ENCODE measurements around the gene NTM.
A peak's percentile ranks its signal among the peaks of the same experiment; 100 is the strongest.

NTM gene

DNA sequence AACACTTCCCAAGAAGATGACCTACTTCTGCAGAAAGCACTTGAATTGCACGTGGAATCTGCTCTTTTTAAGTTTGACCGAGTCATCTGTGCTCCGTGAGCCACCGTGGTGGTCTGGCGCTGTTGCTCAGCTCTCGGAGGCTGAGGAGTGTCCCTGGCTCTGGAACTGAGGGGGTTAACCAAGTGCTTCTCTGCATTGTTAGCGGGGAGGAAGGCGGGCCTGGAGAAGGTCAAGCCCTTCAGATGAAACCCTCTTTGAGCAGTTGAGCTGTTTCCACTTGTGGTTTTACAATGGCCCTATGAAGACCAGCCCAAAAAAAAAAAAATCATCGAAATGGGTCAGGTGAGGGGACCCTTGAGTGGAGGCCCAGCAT, 286.4 kb downstream of the NTM start:
- DNase-seq = no peak

DNA sequence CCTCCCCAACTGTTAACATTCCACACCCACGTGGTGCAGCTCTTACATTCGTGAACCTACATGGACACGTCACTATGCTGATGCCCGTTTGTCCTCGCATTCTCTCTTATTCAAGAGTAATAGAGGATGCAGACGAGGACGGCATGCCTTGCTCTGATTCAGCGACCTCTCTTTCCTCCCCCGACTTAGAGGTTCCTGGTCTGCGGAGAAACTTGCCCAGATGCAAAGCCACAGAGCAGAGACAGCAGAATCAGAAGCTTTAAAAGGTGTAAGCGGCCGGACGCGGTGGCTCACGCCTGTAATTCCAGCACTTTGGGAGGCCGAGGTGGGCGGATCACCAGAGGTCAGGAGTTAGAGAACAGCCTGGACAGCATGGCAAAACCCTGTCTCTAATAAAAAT, 288.0 kb downstream of the NTM start:
- no peak for DNase-seq

DNA sequence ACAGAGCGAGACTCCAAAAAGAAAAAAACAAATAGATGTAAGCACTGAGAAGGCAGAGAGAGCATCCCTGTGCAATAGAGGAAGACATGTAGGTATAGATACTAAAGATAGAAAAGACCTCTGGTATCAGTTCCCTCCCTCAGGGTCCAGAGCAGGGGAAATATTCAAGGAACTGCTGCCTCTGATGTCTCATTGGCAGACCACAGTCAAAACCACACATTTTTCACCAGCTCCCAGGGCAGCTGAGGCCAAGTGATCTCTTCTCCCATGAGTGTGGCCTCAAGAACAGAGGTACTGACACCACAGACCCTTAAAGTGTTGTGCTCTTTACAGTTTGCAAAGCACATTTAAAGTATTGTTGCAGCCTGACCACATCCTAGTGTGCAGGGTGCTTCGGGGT, 288.5 kb downstream of the NTM start:
- peak; percentile 64 for DNase-seq

DNA sequence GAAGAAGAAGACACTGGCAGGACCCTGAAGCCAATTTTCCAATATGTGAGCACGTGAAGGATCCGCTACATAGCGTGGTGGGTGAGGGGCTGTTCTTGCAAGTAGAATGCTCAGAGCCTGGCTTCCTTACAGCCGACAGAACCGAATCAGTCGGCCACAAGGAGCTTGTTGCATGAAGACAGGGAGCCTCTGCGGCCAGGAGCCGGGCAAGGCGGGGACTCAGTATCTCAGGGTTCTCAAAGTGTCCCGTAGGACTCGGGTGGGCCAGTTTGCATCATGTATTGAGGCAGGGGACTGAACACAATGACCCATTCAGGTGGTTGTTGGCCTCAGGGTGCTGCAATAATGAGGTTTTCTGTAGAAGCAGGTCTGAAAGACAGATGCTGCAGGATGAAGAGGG, 289.5 kb downstream of the NTM start:
- DNase-seq = no peak

DNA sequence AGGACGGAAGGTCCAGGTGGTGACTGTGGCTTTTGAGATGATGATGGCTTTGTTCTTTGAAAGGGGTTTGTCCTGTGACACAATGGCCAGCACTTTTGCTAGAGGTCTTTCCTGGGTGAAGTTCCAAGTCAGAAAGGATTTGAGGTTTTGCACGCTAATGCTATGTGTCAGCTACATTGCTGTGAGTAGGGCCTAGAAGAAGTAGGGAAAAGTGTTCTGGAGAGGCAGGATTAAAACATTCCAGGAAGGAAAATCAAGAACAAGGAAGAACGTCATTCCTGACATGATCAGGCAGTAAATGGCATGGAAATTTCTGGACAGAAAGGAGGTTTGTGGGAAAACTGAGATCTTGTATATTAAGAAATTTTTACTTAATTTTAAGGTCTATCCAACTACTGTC, 290.7 kb downstream of the NTM start:
- no peak for DNase-seq

DNA sequence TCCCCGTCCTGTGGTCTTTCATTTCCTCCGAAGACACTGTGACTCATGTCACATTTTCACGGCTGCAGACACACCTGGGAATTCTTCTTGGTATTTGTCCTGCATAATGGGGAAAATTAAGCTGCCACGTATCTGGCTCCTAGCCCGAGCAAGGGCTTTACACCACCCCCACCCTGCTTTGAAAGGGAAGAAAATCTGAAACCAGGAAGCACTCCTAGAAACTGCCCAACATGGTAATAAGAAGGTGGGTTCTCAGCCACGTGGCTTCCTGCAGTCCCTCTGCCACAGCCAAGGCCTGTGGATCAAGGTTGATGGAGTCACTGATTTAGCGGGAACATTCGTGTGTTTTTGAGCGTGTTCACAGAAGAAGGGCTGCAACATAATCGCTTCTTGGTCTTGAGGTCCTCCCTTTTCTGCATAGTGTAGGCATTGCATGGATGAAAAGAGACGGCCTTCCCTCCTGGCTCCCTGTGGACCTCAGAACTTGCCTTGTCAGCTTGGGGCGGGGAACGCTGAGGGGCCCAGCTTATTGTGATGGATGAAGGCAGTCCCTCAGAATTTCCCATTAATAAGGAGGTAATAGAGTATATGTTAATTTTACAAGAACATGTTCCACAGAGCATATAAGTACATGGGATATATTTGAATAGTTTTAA, 292.0 kb downstream of the NTM start:
- no peak for DNase-seq

DNA sequence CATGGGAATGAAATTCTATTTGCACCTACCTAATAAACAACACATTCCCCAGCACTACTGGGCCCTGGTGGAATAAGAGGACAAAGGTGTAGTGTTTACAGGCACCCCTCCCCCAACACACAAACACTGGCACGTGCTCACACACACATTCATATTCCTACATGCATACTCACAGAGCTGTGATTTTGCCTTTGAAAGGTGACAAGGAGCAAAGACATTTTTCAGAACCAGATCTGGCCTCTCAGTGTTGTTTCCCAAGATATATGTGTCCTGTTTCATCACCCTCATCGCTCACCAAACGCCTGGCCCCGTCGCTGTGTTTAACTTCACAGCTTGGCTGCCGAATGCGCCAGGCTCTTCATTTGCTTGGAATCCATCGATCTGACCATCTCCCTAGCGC, 292.6 kb downstream of the NTM start:
- no peak for DNase-seq

DNA sequence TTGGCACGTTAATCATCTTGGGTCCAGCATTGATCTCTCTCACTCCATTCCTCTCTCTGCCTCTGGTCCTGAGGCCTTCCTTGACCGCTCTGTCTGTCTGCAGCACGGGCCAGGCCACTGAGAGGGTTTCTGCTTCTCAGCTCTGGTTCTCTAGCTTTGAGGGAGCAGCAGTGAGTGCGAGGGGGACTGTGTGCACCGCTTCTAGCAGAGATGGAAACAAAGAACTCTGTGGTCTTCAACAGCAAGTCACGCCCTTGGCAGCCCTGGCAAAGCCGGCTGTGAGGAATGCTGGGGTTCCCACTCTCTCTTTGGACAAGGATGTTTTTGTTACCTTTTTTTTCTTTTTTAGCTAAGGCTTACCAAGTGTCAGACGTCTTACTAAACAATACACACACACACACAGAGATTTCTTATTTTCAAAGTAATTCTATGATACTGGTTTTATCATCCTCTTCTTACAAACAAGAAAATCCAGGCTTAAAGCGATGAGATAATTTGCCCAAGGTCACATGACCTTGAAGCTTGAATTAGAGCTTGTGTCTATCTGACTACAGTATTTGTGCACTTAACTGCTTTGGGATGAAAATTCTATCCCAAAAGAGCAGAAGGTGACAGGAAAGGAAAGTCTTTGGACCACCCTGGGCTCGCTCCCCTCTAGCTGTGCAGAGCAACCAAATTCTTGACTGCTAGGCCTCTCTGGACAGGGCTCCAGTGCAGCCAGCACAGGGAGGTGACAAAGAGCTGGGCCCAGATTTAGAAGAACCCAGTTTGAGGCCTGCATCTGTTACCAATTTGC, 293.2 kb downstream of the NTM start:
- DNase-seq = no peak

DNA sequence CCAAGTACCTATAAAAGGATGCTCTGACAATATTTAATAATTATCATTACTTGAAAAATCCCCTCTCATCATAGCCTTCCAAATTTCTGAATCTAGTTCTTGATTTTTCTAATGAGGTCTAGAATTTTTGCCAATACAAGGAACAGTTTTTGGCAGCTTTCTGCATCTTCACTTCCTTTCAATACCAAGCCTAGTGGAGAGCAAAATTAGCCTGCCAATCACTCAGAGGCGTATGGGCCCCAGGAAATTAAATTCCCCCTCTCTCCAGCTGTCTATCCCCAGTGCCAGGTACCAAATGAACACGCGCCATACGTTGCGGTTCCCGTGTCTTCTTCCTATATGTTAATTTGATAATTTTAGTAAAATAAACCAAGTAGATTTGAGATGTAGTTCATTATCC, 293.9 kb downstream of the NTM start:
- DNase-seq = no peak

DNA sequence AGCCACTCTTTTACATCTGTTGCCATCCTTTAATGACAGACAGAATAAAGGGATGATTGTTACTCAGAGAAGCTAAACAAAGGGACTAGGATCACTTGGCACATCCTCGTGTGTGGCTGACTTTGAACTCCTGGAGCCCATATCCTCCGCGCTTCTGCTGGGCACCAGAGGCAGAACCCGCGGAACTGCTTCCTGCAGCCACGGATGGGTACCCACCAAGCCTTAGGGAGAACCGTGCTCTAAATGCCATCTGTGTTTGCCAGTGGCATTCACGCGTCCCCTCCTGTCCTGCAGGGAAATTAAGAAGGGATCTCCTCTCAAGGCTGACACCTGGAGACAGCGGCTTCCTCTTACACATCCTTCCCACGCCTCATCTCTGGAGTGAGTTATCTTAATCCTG, 294.4 kb downstream of the NTM start:
- DNase-seq = no peak

DNA sequence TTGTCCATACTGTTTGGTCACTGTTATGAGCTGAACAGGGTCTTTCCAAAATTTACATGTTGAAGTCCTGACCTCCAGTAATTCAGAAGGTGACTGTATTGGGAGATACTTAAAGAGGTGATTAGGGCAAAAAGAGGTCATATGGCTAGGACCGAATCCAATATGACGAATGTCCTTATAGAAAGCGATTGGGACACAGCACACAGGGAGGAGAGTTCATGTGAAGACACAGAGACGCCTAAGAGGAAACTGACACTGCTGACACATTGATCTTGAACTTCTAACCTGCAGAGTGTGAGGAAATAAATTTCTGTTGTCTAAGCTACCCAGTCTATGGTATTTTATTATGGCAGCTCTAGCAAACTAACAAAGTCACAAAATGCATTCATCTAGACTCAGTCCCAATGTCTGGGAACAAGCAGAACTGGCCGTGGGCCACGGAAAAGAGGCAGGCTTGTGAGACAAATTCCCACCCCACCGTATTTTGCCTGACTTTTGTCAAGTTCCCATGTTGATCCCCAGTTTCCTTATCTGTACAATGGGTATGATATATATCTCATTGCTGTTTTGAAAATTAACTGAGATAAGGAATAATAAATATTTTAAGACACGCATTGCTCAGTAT, 295.0 kb downstream of the NTM start:
- no peak for DNase-seq

DNA sequence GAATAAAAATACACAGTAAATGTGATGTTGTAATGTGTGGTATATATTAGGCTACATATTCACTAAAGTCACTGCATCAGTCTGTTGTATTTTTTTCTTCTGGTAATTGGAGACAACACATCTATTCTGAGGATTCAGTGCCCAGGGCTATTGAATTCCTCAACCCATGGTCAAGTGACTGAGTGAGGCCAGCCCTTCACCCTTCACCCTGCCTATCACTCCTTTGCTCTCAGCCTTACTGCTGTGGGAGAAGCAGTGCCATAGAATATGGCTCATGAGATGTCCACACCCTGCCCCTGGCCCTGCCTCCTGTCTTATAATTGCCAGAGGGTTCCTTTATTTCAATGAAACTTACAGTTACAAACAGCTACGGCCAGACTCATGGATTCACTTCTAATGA, 295.6 kb downstream of the NTM start:
- no peak for DNase-seq

DNA sequence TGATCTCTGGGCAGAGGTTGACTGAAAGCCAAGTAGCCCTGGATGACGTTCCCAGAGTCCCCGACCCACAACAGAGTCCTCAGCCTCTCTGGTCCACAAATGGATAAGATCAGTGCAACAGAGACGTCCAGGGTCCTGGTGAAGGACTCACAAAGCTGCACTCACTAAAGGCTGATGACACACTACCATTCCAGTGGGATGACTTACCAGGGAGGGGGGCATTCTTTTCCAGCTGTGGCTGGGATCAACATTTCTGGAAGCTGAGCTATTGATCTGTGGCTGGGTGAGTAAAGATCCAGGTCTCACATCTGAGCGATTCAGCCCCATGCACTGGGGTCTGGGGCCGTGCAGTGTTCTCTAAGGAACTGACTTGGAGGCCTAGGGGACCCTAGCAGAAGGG, 296.2 kb downstream of the NTM start:
- DNase-seq = no peak

DNA sequence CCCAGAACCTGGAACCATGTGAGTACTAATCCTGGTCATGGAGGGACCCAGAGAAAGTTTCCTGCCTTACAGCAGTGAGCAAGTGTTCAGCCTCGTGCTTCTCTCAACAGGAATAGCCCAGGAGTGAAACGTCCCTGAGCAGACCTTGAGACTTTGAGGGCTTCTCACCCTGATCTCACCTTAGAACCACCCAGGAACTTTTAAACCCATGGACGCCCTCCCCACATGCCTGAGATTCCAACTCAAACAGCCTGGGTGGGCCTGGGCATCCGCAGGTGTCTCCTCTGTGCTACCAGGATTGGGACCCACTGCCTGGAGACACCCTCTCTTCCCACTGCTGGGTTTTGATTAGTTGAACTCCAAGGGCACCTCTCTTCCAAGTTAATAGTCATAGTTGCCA, 297.2 kb downstream of the NTM start:
- no peak for DNase-seq

DNA sequence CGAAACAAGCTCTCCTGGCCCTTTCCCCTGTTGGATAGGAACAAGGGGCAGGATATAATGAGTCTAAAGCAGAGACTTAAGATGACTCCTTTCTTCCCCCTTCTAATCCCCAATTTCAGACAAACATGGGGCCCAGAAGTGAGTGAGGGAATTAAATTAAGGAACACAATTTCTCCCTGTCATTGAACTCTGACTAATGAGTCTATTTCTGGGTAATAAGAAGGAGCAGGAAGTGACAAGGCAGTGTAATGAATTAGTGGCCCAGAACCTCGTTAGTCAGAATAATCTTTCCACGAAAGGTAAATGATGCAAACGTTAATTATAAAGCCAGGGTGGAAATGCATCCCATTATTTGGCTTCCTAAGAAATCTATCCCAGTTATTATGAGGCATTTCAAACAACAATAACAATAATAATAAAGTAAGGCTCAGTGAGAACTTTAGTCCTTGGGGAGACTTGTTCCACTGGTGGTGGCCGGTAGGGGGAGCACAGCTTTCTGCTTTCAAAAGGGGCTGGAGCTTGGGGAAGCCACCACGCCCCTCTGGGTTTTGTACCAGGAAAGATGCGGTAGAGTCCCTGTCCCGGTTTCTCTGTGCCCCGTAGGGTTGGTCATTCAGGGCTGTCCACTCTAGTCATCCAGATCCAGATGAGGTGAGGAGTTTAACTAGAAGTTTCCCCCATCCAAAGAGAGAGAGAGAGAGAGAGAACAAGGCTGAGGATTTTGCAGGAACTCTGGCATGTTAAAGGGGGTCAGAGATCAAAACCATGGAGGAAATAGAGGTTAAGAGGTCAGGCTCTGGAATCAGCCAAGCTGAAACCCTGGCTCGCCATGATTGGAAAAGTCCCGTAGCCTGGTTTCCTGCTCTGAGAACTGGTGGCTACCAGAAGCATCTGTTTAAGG, 298.3 kb downstream of the NTM start:
- DNase-seq = peak; percentile 37

DNA sequence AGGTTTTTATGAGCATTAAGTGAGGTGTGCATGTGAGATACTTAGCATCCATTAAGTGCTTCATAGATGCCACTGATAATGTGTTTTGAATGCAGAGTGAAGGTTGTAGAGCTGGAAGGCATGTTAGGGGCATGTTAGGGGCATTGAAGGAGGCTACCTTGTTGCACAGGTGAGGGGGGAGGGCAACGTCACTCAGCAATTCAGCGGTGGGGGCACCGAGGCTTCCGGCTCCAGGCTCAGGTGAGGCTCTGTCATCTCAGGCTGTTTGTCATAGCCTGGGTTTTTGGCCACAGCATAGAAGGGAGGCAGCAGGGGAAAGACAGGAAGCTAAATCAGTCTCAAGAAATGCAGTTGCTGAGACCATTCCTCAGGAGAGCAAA, 299.0 kb downstream of the NTM start:
- DNase-seq = no peak

DNA sequence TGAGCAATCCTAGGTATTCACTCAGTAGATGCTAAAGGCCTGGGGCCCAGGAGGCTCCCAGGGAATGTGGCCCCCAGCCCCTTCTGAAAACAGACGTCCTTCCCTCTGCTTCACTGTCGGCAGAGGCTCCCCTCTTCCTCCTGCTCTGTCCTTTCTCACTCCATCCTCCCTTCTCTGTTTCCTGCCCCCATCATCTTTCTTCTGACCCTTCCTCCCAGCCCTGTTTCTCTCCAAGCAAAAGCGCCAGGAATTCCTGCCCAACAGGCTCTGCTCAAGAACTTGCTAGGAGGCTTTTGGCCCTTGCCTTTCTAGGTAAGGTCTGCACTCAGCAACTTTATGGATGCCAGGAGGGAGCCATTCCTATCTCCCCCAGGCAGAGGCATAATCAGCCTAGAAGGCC, 300.5 kb downstream of the NTM start:
- no peak for DNase-seq

DNA sequence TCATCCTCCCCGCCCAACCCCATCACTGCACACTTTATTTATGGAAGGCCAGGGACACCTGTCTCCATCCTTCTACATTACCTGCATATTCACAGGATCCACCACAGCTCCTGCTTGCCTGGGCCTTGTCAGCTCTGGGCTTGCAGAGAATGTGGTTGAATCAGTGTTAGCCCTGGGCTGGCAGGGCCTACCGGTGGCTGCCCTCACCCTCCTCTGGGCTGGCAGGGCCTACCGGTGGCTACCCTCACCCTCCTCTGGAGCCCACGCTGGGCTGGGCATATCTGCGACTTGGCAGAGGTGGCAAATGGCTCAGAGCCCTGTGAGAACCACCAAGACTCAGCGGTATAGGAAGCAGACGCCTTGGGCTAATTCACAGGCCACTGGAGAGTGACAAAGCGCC, 300.9 kb downstream of the NTM start:
- no peak for DNase-seq

DNA sequence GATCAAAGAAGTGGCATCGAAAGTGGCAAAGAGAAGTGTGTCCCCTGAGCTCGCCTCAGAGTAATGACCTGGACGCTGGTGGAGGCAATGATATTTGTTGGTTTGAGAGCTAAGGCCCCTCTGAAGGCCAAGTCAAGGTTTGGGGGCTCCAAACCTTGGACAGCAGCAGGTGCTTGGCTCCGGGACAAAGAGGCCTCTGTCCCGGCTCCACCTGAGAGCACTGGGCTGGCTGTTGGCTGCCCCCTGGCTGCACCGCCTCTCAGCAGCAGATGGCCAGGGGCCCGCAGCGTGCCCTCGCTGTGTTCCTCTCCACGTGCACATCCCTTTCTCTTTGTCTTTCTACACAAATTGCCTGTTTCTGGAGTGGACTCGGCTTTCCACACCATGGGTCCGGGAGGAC, 301.3 kb downstream of the NTM start:
- DNase-seq = no peak

DNA sequence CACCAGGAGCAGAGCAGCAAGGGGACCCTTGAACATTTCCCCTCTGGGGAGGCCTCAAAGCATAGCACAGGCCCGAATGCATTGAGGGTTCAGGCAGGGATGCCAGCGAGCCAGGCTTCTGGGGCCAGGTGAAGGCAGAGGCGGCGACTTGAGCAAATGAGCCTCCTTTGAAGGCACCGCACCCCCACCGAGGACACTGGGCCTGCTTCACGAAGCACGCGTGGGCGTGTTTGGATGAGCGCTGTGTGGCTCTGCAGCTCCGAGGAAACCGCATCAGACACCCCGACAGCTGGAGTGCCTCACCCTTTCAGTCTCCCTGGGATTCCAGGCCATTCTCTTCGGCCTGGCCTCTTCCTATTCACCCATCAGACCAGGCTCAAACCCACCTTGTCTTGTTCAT, 301.8 kb downstream of the NTM start:
- no peak for DNase-seq

DNA sequence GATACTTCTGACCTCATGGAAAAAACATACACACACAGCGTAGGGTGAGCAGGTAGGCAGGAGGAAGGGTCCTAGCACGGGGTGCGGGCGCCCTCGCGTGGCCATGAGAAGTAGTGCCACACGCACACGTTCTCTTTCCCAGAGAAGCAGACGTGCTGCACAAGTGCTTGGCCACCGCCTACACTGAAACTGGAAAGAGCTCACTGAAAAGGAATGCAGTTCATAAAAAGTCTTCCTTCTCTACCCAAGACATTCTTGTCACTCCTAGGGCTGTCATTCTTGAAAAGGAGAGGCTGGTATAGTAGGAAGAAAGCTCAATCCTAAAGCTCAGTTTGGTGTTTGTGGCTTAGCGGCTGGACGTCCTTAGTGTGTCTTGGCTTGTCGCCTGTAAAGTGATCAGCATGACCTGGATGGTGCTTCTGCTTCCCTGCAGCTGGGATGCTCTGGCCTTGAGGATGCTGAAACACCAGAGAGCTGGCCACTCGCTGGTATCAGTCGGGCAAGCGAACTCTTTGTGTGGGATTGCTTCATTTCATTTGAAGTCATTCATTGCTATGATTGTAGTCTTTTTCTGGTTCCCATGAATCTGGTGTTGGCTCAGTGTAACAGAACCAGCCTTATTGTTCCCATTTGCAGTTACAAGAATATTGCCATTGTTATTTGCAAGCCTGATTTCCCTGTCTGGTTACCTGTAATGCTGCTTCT, 303.8 kb downstream of the NTM start:
- DNase-seq = peak; percentile 85

DNA sequence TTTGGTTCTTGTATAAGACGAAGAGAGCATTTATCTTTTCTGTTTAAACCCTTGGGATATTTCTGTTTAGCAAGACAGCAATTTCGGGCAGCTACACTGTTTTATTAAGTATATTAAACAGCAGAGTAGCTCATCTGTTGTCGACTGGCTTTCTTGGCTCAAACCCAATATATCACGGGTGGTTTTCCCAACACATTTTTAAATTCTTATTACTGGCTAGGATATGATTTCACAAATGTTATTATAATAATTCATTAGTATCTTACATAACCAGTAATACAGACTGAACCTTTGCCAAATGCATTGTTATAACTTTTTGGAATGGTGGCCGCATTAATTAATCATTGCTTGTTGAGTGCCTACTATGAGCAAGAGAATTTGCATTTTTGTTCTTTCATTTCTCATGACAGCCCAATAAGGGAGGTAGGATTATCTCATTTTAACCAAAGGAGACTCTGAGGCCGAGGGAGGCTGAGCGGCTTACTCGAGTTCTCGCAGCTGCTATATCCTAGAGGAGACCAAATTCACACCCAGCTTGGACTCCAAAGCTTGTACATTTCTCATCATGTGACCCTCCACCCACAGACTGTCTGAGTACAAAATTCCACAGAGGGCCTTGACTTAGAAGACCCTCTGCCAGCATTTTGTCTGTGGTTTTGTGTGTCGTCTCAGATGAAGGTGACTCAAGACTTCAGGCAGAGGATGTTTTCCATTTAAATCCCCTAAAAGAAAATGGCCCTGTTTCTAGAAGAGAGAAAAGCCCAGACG, 304.9 kb downstream of the NTM start:
- no peak for DNase-seq

Measured in KG1 (cell line).